Endothelial cell of umbilical vein (primary cell): Measurements from ENCODE around the gene ZNF205. TPM values are rescaled to one million over a fixed set of nuclear protein-coding genes. Genes with fewer than 3 reads are reported as not detected.

Experiments
- BruUV-seq: library from RNA; stranded (reverse); fragments of 400-500 nt; replicated peaks from 2 replicates; lab custom pipeline; 2021; lab: Mats Ljungman, UMichigan
- CTCF ChIA-PET: fragments of 300-600, 350-600 bp; sonication (Branson Sonifier 250); formaldehyde crosslinking; loops from one replicate; lab custom pipeline; 2021; ENCODE audit warnings: antibody characterized with exemption, inconsistent platforms; lab: Charles Lee
- POLR2A ChIA-PET: fragments of 300-600, 350-600 bp; sonication (Branson Sonifier 250); formaldehyde crosslinking; loops from one replicate; lab custom pipeline; 2021; ENCODE audit warnings: antibody characterized with exemption, inconsistent platforms; lab: Charles Lee
- DNase-seq: peaks from one replicate; pipeline ENCODE4 v3.0.0-alpha.2; 2011; ENCODE audit warnings: low read depth, low spot score
- FAIRE-seq: peaks from 2 replicates; lab custom pipeline; 2011; peaks lifted over from hg19 to GRCh38; lab: Jason Lieb, UNC
- H2AFZ ChIP-seq: 2 replicates; pipeline ENCODE4 v1.6.0; 2012; ENCODE audit warnings: low read depth, low read length, control low read depth, inconsistent platforms
- H3K27ac ChIP-seq: 2 replicates; pipeline ENCODE4 v1.5.1; 2011; ENCODE audit warnings: low read depth, mild to moderate bottlenecking, control low read depth, low read length, moderate library complexity; ENCODE audit not compliant: insufficient read depth
- H3K27me3 ChIP-seq, 2 experiments: 2 replicates each; pipeline versions ENCODE4 v1.6.0 to v1.6.1; 2011; ENCODE audit warnings: low read length in 2 of 2, mixed read lengths in 1 of 2; ENCODE audit not compliant: control insufficient read depth in 2 of 2, insufficient read depth in 2 of 2
- H3K36me3 ChIP-seq, 2 experiments: 2 replicates in 1 of 2; 3 replicates in 1 of 2; pipeline ENCODE4 v1.5.1; 2011; ENCODE audit warnings: low read length in 2 of 2, mild to moderate bottlenecking in 1 of 2, moderate library complexity in 1 of 2; ENCODE audit not compliant: control insufficient read depth in 2 of 2, insufficient read depth in 2 of 2; ENCODE audit errors: extremely low read depth in 1 of 2
- H3K4me1 ChIP-seq: 3 replicates; pipeline ENCODE4 v1.5.1; 2011; ENCODE audit warnings: mild to moderate bottlenecking, low read length; ENCODE audit not compliant: control insufficient read depth, insufficient read depth; ENCODE audit errors: extremely low read depth
- H3K4me2 ChIP-seq: 2 replicates; pipeline ENCODE4 v1.6.1; 2011; ENCODE audit warnings: low read length, control low read depth, mixed read lengths; ENCODE audit not compliant: insufficient read depth
- H3K4me3 ChIP-seq, 3 experiments: fragments of 200-600 bp in 1 of 3; sonication (generic), shearing (Covaris generic) in 1 of 3; replicated peaks in 1 of 3; 2 replicates each; pipeline ENCODE4 v1.5.1; 2011 to 2016; ENCODE audit warnings: control low read depth in 3 of 3, low read length in 3 of 3, mild to moderate bottlenecking in 2 of 3, inconsistent platforms in 1 of 3, low read depth in 1 of 3, moderate library complexity in 1 of 3; ENCODE audit not compliant: insufficient read depth in 1 of 3
- H3K79me2 ChIP-seq: 2 replicates; pipeline ENCODE4 v1.6.0; 2012; ENCODE audit warnings: low read length, inconsistent platforms; ENCODE audit not compliant: control insufficient read depth, insufficient read depth
- H3K9ac ChIP-seq: replicated peaks from 2 replicates; pipeline ENCODE3; 2011; ENCODE audit warnings: low read length, control low read depth; ENCODE audit not compliant: insufficient read depth; ENCODE audit errors: extremely low read depth
- H3K9me1 ChIP-seq: replicated peaks from 3 replicates; pipeline ENCODE4 v1.6.0; 2011; ENCODE audit warnings: mild to moderate bottlenecking, low read length; ENCODE audit not compliant: control insufficient read depth, insufficient read depth; ENCODE audit errors: extremely low read depth
- H3K9me3 ChIP-seq: replicated peaks from 2 replicates; pipeline ENCODE4 v1.5.1; 2012; ENCODE audit warnings: low read length, inconsistent platforms; ENCODE audit not compliant: control insufficient read depth, insufficient read depth
- H4K20me1 ChIP-seq: replicated peaks from 2 replicates; pipeline ENCODE3; 2011; ENCODE audit warnings: mild to moderate bottlenecking, low read length; ENCODE audit not compliant: control insufficient read depth, insufficient read depth; ENCODE audit errors: extremely low read depth
- EZH2 ChIP-seq: IDR thresholded peaks from 2 replicates; pipeline ENCODE4 v1.6.1; 2012; ENCODE audit warnings: borderline replicate concordance, low read depth, mild to moderate bottlenecking, moderate library complexity, low read length, inconsistent platforms; ENCODE audit not compliant: severe bottlenecking
- FOS ChIP-seq: IDR thresholded peaks from 2 replicates; pipeline ENCODE4 v1.6.1; 2011; ENCODE audit warnings: mild to moderate bottlenecking, low read length, moderate library complexity, borderline replicate concordance; ENCODE audit not compliant: insufficient read depth
- GATA2 ChIP-seq: IDR thresholded peaks from 2 replicates; pipeline ENCODE4 v1.7.0; 2011; ENCODE audit warnings: low read depth, mild to moderate bottlenecking, moderate library complexity, mixed read lengths, low read length; ENCODE audit not compliant: insufficient read length, insufficient read depth
- JUN ChIP-seq: IDR thresholded peaks from 2 replicates; pipeline ENCODE4 v1.6.1; 2011; ENCODE audit warnings: borderline replicate concordance, low read depth; ENCODE audit not compliant: insufficient read length, insufficient read depth
- MYC ChIP-seq: IDR thresholded peaks from one replicate; pipeline ENCODE4 v1.6.1; 2011; ENCODE audit warnings: mild to moderate bottlenecking, low read depth, low read length
- POLR2A ChIP-seq: IDR thresholded peaks from 2 replicates; pipeline ENCODE4 v1.6.1; 2012; ENCODE audit warnings: low read depth, mild to moderate bottlenecking, control low read depth, low read length
- POLR2AphosphoS5 ChIP-seq: IDR thresholded peaks from 2 replicates; pipeline ENCODE4 v1.6.1; 2012; ENCODE audit warnings: low read depth, mild to moderate bottlenecking, control low read depth, low read length, moderate library complexity; ENCODE audit not compliant: insufficient read depth
- dilution Hi-C: fragments of 300-500 bp; cut with MboI; formaldehyde crosslinking; loops from one replicate; pipeline ENCODE4 v1.15.0; 2019; ENCODE audit warnings: low sequenced_read_pairs; ENCODE audit not compliant: extremely low pct_ligation_motif_present
- intact Hi-C: fragments of 100-400 bp; cut with micrococcal nuclease; formaldehyde crosslinking; loops from one replicate; pipeline ENCODE4 v1.10.0; 2022
- polyA plus RNA-seq, 4 experiments: library from polyadenylated mRNA; depleted of rRNA in 3 of 4; stranded (reverse) in 3 of 4; unstranded in 1 of 4; fragments of >200 nt; gene quantifications; 2 replicates each; pipeline versions ENCODE4 v1.2.1 to v1.2.3, GENCODE V29; 2011 to 2012; ENCODE audit warnings: missing spikeins in 1 of 4
- total RNA-seq: library from RNA; stranded (reverse); gene quantifications from 2 replicates; pipeline ENCODE4 v1.2.3, GENCODE V29; 2021
- TF ChIP-seq, protein P1 (sequence below): IDR thresholded peaks from 2 replicates; pipeline ENCODE4 v1.6.1; 2011; ENCODE audit not compliant: insufficient read depth, insufficient read length
- TF ChIP-seq, protein P2 (sequence below), 2 donors: IDR thresholded peaks; 1 replicate in 1 of 2; 2 replicates in 1 of 2; pipeline ENCODE4 v1.5.1; 2011; ENCODE audit warnings: low read length in 2 of 2, mild to moderate bottlenecking in 2 of 2, moderate library complexity in 2 of 2, control low read depth in 1 of 2, inconsistent platforms in 1 of 2, low read depth in 1 of 2; ENCODE audit not compliant: insufficient read depth in 1 of 2; ENCODE audit errors: extremely low read depth in 1 of 2

Gene ZNF205
- total and polyA plus RNA-seq, 2 donors (not counting 3 experiments of a cell fraction or from before 2014, with no cell fraction given): 18.5 to 19.0 TPM

DNA sequence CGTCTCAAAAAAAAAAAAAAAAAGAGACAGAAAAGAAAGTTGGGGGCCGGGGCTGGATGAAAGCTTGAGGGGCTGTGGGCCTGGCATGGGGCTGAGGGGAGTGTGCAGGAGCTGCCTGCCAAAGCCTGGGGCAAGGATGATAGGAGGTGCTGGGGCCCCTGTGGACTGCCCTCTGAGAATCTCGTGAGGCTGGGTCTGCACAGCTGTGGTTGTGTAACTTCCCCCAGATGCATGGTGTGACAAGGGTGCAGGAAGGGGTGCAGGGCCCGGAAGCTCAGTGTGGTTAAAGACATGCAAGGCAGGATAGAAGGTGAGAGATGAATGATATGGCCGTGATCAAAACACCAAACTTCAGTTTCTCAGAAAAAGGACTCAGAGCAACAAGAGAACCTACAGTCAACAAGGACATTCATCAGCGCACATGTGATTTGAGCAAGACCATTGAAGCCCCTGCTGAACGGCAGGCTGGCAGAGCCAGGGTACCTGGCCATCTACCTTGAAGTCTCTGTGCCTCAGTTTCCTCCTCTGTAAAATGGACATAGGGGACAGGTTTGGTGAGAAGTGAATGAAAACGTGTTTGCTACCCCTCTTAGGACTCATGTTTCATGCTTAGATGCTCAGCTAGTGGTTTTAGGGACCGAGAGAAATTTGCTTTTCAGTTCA lies 37.4 kb upstream of the ZNF205 start:
- CTCF ChIA-PET: no interaction called here
- Histone ChIP-seq H3K9ac (no peak overlapping the region), H3K9me3 (no peaks in the 10 kb centered on the region), H3K27me3 (peaks cover 0 to 2% of the 10 kb centered on the region in 2 experiments), H3K36me3 (no peaks in the 10 kb centered on the region), H3K4me2 (no peak overlapping the region), H3K9me1 (no peaks in the 10 kb centered on the region), H3K27ac (no peak overlapping the region), H4K20me1 (no peaks in the 10 kb centered on the region), H3K79me2 (no peaks in the 10 kb centered on the region), H3K4me1 (no peaks in the 10 kb centered on the region), H2AFZ (no peak overlapping the region), H3K4me3 (no peak overlapping the region)
- BruUV-seq: no TSS peak
- TF ChIP-seq MYC (no peak), EZH2 (no peak), GATA2 (no peak), POLR2A (no peak), FOS (no peak), JUN (no peak), POLR2AphosphoS5 (no peak)
- TF ChIP-seq, protein P1, sequence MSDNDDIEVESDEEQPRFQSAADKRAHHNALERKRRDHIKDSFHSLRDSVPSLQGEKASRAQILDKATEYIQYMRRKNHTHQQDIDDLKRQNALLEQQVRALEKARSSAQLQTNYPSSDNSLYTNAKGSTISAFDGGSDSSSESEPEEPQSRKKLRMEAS: no peak
- TF ChIP-seq, protein P2, sequence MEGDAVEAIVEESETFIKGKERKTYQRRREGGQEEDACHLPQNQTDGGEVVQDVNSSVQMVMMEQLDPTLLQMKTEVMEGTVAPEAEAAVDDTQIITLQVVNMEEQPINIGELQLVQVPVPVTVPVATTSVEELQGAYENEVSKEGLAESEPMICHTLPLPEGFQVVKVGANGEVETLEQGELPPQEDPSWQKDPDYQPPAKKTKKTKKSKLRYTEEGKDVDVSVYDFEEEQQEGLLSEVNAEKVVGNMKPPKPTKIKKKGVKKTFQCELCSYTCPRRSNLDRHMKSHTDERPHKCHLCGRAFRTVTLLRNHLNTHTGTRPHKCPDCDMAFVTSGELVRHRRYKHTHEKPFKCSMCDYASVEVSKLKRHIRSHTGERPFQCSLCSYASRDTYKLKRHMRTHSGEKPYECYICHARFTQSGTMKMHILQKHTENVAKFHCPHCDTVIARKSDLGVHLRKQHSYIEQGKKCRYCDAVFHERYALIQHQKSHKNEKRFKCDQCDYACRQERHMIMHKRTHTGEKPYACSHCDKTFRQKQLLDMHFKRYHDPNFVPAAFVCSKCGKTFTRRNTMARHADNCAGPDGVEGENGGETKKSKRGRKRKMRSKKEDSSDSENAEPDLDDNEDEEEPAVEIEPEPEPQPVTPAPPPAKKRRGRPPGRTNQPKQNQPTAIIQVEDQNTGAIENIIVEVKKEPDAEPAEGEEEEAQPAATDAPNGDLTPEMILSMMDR (IDR thresholded peaks at IDR 0.05; ENCODE audit: extremely low read depth in 1 of 2, insufficient read depth in 1 of 2, low read depth in 1 of 2, low read length in 2 of 2): no peak
- no peak for DNase-seq
- FAIRE-seq: no peak
- POLR2A ChIA-PET: no interaction called here
- intact Hi-C loops (no loop called here), dilution Hi-C loops (no loop called here)
